GM15510 (cell line): Measurements from ENCODE around the gene CSNK2A3.

Experiments
- POLR2A ChIP-seq: IDR thresholded peaks from 3 replicates; pipeline ENCODE4 v1.6.1; 2011; ENCODE audit warnings: borderline replicate concordance; ENCODE audit not compliant: insufficient read length; ENCODE audit errors: extremely low read depth

The CSNK2A3 gene

DNA sequence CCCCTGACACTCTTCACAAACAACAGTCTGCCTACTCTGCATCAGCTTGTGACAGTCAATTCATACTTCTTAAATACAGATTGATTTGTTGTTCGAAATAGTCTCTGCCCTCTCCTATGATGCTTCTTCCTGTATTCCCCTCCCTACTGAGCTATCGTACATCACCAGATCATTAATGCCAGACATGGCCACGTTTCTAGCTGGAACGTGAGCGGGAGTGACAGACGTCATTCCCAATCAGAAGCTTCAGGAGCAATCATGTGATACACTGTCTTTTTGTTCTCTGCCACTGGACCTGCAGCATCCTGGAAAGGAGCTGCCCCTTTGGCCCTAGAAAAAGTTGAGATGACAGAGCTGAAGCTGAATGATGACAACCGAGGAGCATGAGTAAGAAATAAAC lies 48.5 kb downstream of the CSNK2A3 start:
- no peak for TF ChIP-seq POLR2A

DNA sequence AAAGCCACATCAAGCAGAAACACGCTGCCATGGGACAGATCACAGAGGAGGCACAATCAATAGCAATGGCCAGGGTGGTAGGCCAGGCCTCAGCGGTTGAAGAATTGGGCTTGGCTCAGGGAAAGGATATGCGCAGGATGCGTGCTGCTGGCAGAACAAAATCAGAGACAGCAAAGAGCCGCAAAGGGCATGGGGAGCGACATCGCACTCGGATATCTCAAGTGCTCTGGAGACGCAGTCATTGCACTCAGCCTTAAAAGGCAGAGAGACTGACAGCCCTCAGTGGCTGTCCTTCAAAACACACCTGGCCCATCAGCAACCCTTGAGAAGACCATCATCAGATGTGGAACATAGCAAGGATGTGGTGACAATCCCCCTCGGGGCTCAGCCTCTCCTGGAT lies 50.5 kb downstream of the CSNK2A3 start:
- no peak for TF ChIP-seq POLR2A
